GM18867 (cell line): ENCODE data around the gene TBC1D25.

Experiments
- ATAC-seq: cut with Tn5 transposase; IDR thresholded peaks from one replicate; pipeline ENCODE4 v1.9.1; 2021; ENCODE audit warnings: mild to moderate bottlenecking, moderate library complexity; ENCODE audit not compliant: unreplicated experiment

Gene TBC1D25

GRCh38 chrX:48599341-48599740, 59.8 kb downstream of the TBC1D25 start:
- no peak for ATAC-seq

- ATAC-seq: no peak
Observed at GRCh38 chrX:48600226-48600625, 60.7 kb downstream of the TBC1D25 start.

GRCh38 chrX:48601741-48602394, 62.4 kb downstream of the TBC1D25 start:
- ATAC-seq: no peak

GRCh38 chrX:48604701-48605100, 65.2 kb downstream of the TBC1D25 start:
- no peak for ATAC-seq

GRCh38 chrX:48606091-48606490, 66.6 kb downstream of the TBC1D25 start:
- no peak for ATAC-seq

- ATAC-seq: no peak
Observed at GRCh38 chrX:48611703-48612102, 72.2 kb downstream of the TBC1D25 start.
